Loucy (cell line): ENCODE data around the gene MED13L.

Source experiments
- H2AFZ ChIP-seq: fragments of 200-600 bp; sonication (generic); 2 replicates; pipeline ENCODE4 v1.6.0; 2016; ENCODE audit warnings: antibody characterized with exemption, mild to moderate bottlenecking, low read length, moderate library complexity
- H3F3A ChIP-seq: fragments of 200-600 bp; 2 replicates; pipeline ENCODE4 v1.6.0; 2016; ENCODE audit warnings: antibody characterized with exemption, low read depth, mild to moderate bottlenecking
- H3K27me3 ChIP-seq: fragments of 200-600 bp; sonication (generic); 2 replicates; pipeline ENCODE4 v1.6.1; 2014; ENCODE audit warnings: low read length, mild to moderate bottlenecking; ENCODE audit not compliant: insufficient read depth, poor library complexity, severe bottlenecking
- H3K36me3 ChIP-seq: fragments of 200-600 bp; sonication (generic); 2 replicates; pipeline ENCODE4 v1.6.1; 2016; ENCODE audit warnings: low read length; ENCODE audit not compliant: insufficient read depth
- H3K4me1 ChIP-seq: fragments of 200-600 bp; sonication (generic); 2 replicates; pipeline ENCODE4 v1.5.1; 2014; ENCODE audit warnings: low read length, mild to moderate bottlenecking; ENCODE audit not compliant: insufficient read depth, poor library complexity, severe bottlenecking
- H3K4me2 ChIP-seq: fragments of 200-600 bp; sonication (generic); 2 replicates; pipeline ENCODE4 v1.6.0; 2014; ENCODE audit warnings: antibody characterized with exemption, low read length, low read depth, mild to moderate bottlenecking; ENCODE audit not compliant: poor library complexity, severe bottlenecking
- H3K4me3 ChIP-seq: fragments of 200-600 bp; sonication (generic); 2 replicates; pipeline ENCODE4 v1.5.1; 2014; ENCODE audit warnings: low read length, mild to moderate bottlenecking, mixed read lengths; ENCODE audit not compliant: poor library complexity, severe bottlenecking
- H3K79me2 ChIP-seq: fragments of 200-600 bp; sonication (generic); 2 replicates; pipeline ENCODE4 v1.6.1; 2014; ENCODE audit warnings: low read length; ENCODE audit not compliant: insufficient read depth
- H3K9ac ChIP-seq: fragments of 200-600 bp; sonication (generic); 2 replicates; pipeline ENCODE4 v1.6.0; 2014; ENCODE audit warnings: mild to moderate bottlenecking, low read depth, low read length, moderate library complexity; ENCODE audit not compliant: poor library complexity, severe bottlenecking
- H3K9me2 ChIP-seq: fragments of 200-600 bp; sonication (generic); replicated peaks from 2 replicates; pipeline ENCODE4 v1.6.1; 2016; ENCODE audit warnings: low read depth, low read length, mixed read lengths
- H3K9me3 ChIP-seq: fragments of 200-600 bp; sonication (generic); 2 replicates; pipeline ENCODE4 v1.6.1; 2014; ENCODE audit warnings: mild to moderate bottlenecking, antibody characterized with exemption, low read length, low read depth; ENCODE audit not compliant: insufficient read depth
- H4K20me1 ChIP-seq: fragments of 200-600 bp; sonication (generic); 2 replicates; pipeline ENCODE4 v1.6.0; 2014; ENCODE audit warnings: antibody characterized with exemption, low read length, mild to moderate bottlenecking; ENCODE audit not compliant: insufficient read depth, poor library complexity, severe bottlenecking
- CTCF ChIP-seq: fragments of 200-600 bp; sonication (generic); conservative IDR thresholded peaks from 2 replicates; pipeline ENCODE4 v1.5.1; 2014; ENCODE audit warnings: mild to moderate bottlenecking, antibody characterized with exemption, low read length
- EZH2phosphoT487 ChIP-seq: fragments of 200-600 bp; IDR thresholded peaks from 2 replicates; pipeline ENCODE4 v1.6.1; 2018; ENCODE audit warnings: antibody characterized with exemption, mild to moderate bottlenecking, moderate library complexity, borderline replicate concordance

MED13L gene

GRCh38 chr12:115983226-115983798, 294.2 kb downstream of the MED13L start:
- no peaks in the 10 kb centered on the region for H3K9me3 ChIP-seq
- no peaks in the 10 kb centered on the region for H4K20me1 ChIP-seq
- TF ChIP-seq CTCF (peak; percentile 53), EZH2phosphoT487 (no peak)

GRCh38 chr12:115980339-115980738, 297.2 kb downstream of the MED13L start:
- no peaks in the 10 kb centered on the region for H3K79me2 ChIP-seq
- no peaks in the 10 kb centered on the region for H3F3A ChIP-seq
- no peaks in the 10 kb centered on the region for H3K9me3 ChIP-seq
- TF ChIP-seq CTCF (no peak), EZH2phosphoT487 (no peak)
- no peak overlapping the region for H3K9ac ChIP-seq
- H3K27me3 ChIP-seq = no peaks in the 10 kb centered on the region
- H3K4me2 ChIP-seq = no peak overlapping the region
- peaks cover under 1% of the 10 kb centered on the region for H3K4me1 ChIP-seq
- H3K4me3 ChIP-seq = no peak overlapping the region
- H4K20me1 ChIP-seq = no peaks in the 10 kb centered on the region
- H2AFZ ChIP-seq = no peak overlapping the region
- peaks cover 60% of the 10 kb centered on the region; the same call in 1 of the 2 replicates for H3K36me3 ChIP-seq
- H3K9me2 ChIP-seq = no peaks in the 10 kb centered on the region

More at GRCh38 chr12:115983226-115983798, 294.2 kb downstream of the MED13L start:
- Histone ChIP-seq H3K36me3 (peaks cover 76% of the 10 kb centered on the region), H2AFZ (no peak overlapping the region), H3F3A (no peaks in the 10 kb centered on the region), H3K27me3 (no peaks in the 10 kb centered on the region), H3K4me3 (no peak overlapping the region), H3K4me1 (peaks cover under 1% of the 10 kb centered on the region), H3K4me2 (no peak overlapping the region), H3K9ac (no peak overlapping the region), H3K79me2 (no peaks in the 10 kb centered on the region; the same call in 1 of the 2 replicates), H3K9me2 (no peaks in the 10 kb centered on the region)

- Histone ChIP-seq H3K9me3 (no peaks in the 10 kb centered on the region), H3K27me3 (no peaks in the 10 kb centered on the region), H3K9me2 (no peaks in the 10 kb centered on the region), H3K4me2 (no peak overlapping the region), H2AFZ (no peak overlapping the region), H3K4me3 (no peak overlapping the region), H3K79me2 (no peaks in the 10 kb centered on the region), H3K36me3 (peaks cover 61% of the 10 kb centered on the region; the same call in 1 of the 2 replicates), H3K9ac (no peak overlapping the region), H3K4me1 (peaks cover 5% of the 10 kb centered on the region), H3F3A (no peaks in the 10 kb centered on the region), H4K20me1 (no peaks in the 10 kb centered on the region)
- TF ChIP-seq EZH2phosphoT487 (no peak), CTCF (no peak)
These were observed 297.6 kb downstream of the MED13L start for GRCh38 chr12:115979851-115980250.
